Lower lobe of right lung (tissue), 2 donors: ENCODE measurements around the gene RRBP1. TPM values are rescaled to one million over a fixed set of nuclear protein-coding genes. Genes with fewer than 3 reads are reported as not detected.

Experiments
- ATAC-seq, 2 donors: fragments of 200-7000 bp; cut with Tn5 transposase; one replicate each; pipeline ENCODE4 v1.9.1; 2020 to 2022; ENCODE audit warnings: mild to moderate bottlenecking in 2 of 2, moderate library complexity in 2 of 2
- DNase-seq: peaks from one replicate; pipeline ENCODE4 v3.0.0-alpha.2; 2020
- H3K27ac ChIP-seq: fragments of 200-600 bp; one replicate; pipeline ENCODE4 v1.8.0; 2022
- H3K27me3 ChIP-seq: fragments of 200-600 bp; one replicate; pipeline ENCODE4 v1.8.0; 2022; ENCODE audit warnings: low read depth
- H3K36me3 ChIP-seq: fragments of 200-600 bp; one replicate; pipeline ENCODE4 v1.8.0; 2022; ENCODE audit warnings: mild to moderate bottlenecking
- H3K4me1 ChIP-seq: fragments of 200-600 bp; one replicate; pipeline ENCODE4 v1.8.0; 2022
- H3K4me3 ChIP-seq: fragments of 200-600 bp; one replicate; pipeline ENCODE4 v1.8.0; 2022; ENCODE audit warnings: mild to moderate bottlenecking
- H3K9me3 ChIP-seq: fragments of 200-600 bp; one replicate; pipeline ENCODE4 v1.8.0; 2022
- CTCF ChIP-seq: fragments of 200-600 bp; IDR thresholded peaks from one replicate; pipeline ENCODE4 v1.8.0; 2022; ENCODE audit warnings: antibody characterized with exemption, mild to moderate bottlenecking
- intact Hi-C: fragments of 100-400 bp; cut with DNase I; formaldehyde crosslinking; loops from one replicate; pipeline ENCODE4 v1.11.0; 2022
- total RNA-seq: library from RNA; stranded (reverse); fragmentation: NEBNext Ultra II Directional; extraction: Animal tissue kit (Norgen Biotek cat#: 25700); gene quantifications from one replicate; pipeline ENCODE4 v1.2.1, GENCODE V29; 2021
- donor health status: DM: no; HTN: yes; CAD: no; lungs with severe emphysema.

The RRBP1 gene
- total RNA-seq, 1 donor from 2014 or later = 138 TPM

GRCh38 chr20:17693444-17694001 is 11.5 kb upstream of the RRBP1 start:
- Histone ChIP-seq H3K36me3 (no peaks in the 10 kb centered on the region), H3K4me1 (no peaks in the 10 kb centered on the region), H3K9me3 (no peaks in the 10 kb centered on the region), H3K4me3 (no peak overlapping the region), H3K27me3 (no peaks in the 10 kb centered on the region), H3K27ac (no peak overlapping the region)
- DNase-seq = no peak
- intact Hi-C loops = no loop called here
- no peak for TF ChIP-seq CTCF
- ATAC-seq = no peak

- intact Hi-C loops = no loop called here
- no peak for ATAC-seq
- DNase-seq = no peak
Observed at GRCh38 chr20:17691758-17692157, 9.7 kb upstream of the RRBP1 start.

GRCh38 chr20:17690144-17690543 is 8.1 kb upstream of the RRBP1 start:
- no peaks in the 10 kb centered on the region for H3K36me3 ChIP-seq
- H3K27ac ChIP-seq = no peak overlapping the region
- intact Hi-C loops = no loop called here
- H3K27me3 ChIP-seq = no peaks in the 10 kb centered on the region
- H3K4me1 ChIP-seq = no peaks in the 10 kb centered on the region
- ATAC-seq = no peak
- no peaks in the 10 kb centered on the region for H3K9me3 ChIP-seq
- H3K4me3 ChIP-seq = no peak overlapping the region
- no peak for TF ChIP-seq CTCF
- DNase-seq = no peak

More at GRCh38 chr20:17691758-17692157, 9.7 kb upstream of the RRBP1 start:
- Histone ChIP-seq H3K27me3 (no peaks in the 10 kb centered on the region), H3K4me1 (no peaks in the 10 kb centered on the region), H3K27ac (no peak overlapping the region), H3K36me3 (no peaks in the 10 kb centered on the region), H3K4me3 (no peak overlapping the region), H3K9me3 (no peaks in the 10 kb centered on the region)
- no peak for TF ChIP-seq CTCF

- DNase-seq = no peak
- H3K27me3 ChIP-seq = no peaks in the 10 kb centered on the region
- no peak overlapping the region for H3K4me3 ChIP-seq
- H3K4me1 ChIP-seq = no peaks in the 10 kb centered on the region
- no peak for TF ChIP-seq CTCF
- ATAC-seq = peak in 1 of 2 donors; percentile 6
- intact Hi-C loops = no loop called here
- H3K27ac ChIP-seq = no peak overlapping the region
- no peaks in the 10 kb centered on the region for H3K9me3 ChIP-seq
- no peaks in the 10 kb centered on the region for H3K36me3 ChIP-seq
Observed at GRCh38 chr20:17688965-17689364, 6.9 kb upstream of the RRBP1 start.

- Histone ChIP-seq H3K36me3 (no peaks in the 10 kb centered on the region), H3K27ac (no peak overlapping the region), H3K4me1 (peaks cover 7% of the 10 kb centered on the region), H3K27me3 (no peaks in the 10 kb centered on the region), H3K9me3 (no peaks in the 10 kb centered on the region), H3K4me3 (no peak overlapping the region)
- DNase-seq (no peak), ATAC-seq (no peak)
- intact Hi-C loops = no loop called here
- no peak for TF ChIP-seq CTCF
Observed at GRCh38 chr20:17687800-17688199, 5.8 kb upstream of the RRBP1 start.
